Thoracic aorta (tissue), 2 donors: ENCODE results near the gene SLC25A42. TPM values are rescaled to one million over a fixed set of nuclear protein-coding genes. Genes with fewer than 3 reads are reported as not detected.
"Not testable (repeated sequence)": the region's sequence is repeated elsewhere in the genome, so short reads cannot be mapped to it uniquely, and the experiment has no call there.

Source experiments
- ATAC-seq: fragments of 150-250 bp; one replicate; pipeline ENCODE4 v1.8.0; 2017; ENCODE audit warnings: low read depth; ENCODE audit not compliant: insufficient number of reproducible peaks, low FRiP score
- DNase-seq: peaks from one replicate; pipeline ENCODE4 v3.0.0-alpha.2; 2020; ENCODE audit warnings: low spot score
- H3K27ac ChIP-seq, 2 donors: fragments of 200-600 bp; sonication (generic); 1 replicate in 1 of 2; 2 replicates in 1 of 2; pipeline ENCODE4 v1.5.1; 2016; ENCODE audit warnings: mild to moderate bottlenecking in 2 of 2, moderate library complexity in 2 of 2
- H3K27me3 ChIP-seq: fragments of 200-600 bp; sonication (generic); replicated peaks from 2 replicates; pipeline ENCODE4 v1.6.0; 2016; ENCODE audit warnings: mild to moderate bottlenecking; ENCODE audit not compliant: insufficient read depth
- H3K36me3 ChIP-seq: fragments of 200-600 bp; sonication (generic); one replicate; pipeline ENCODE4 v1.5.1; 2016
- H3K4me1 ChIP-seq, 2 donors: fragments of 200-600 bp; sonication (generic); 1 replicate in 1 of 2; 2 replicates in 1 of 2; pipeline versions ENCODE4 v1.5.1 to v1.6.0; 2016; ENCODE audit warnings: low read depth in 2 of 2, mild to moderate bottlenecking in 1 of 2; ENCODE audit not compliant: control insufficient read depth in 1 of 2
- H3K4me3 ChIP-seq: fragments of 200-600 bp; sonication (generic); 2 replicates; pipeline ENCODE4 v1.5.1; 2016; ENCODE audit warnings: mild to moderate bottlenecking
- H3K9me3 ChIP-seq: fragments of 200-600 bp; sonication (generic); 2 replicates; pipeline ENCODE4 v1.5.1; 2016
- CTCF ChIP-seq: fragments of 200-600 bp; sonication (generic); IDR thresholded peaks from one replicate; pipeline ENCODE4 v1.5.1; 2019; ENCODE audit warnings: antibody characterized with exemption
- total RNA-seq, 2 donors: library from RNA; depleted of rRNA; stranded (reverse); fragments of >200 nt; gene quantifications; one replicate each; pipeline versions ENCODE4 v1.1.0 to v1.2.3, GENCODE V29; 2016

SLC25A42 gene
- total RNA-seq, 2 donors from 2014 or later = 8.3 to 14.4 TPM

- Histone ChIP-seq H3K9me3 (no peaks in the 10 kb centered on the region), H3K4me1 (peaks cover 0 to 19% of the 10 kb centered on the region in 2 donors), H3K4me3 (peak overlapping the region; percentile 25), H3K27ac (no peak overlapping the region), H3K36me3 (no peaks in the 10 kb centered on the region), H3K27me3 (no peaks in the 10 kb centered on the region)
- TF ChIP-seq CTCF = no peak
- ATAC-seq (no peak), DNase-seq (no peak)
These were observed 42.3 kb downstream of the SLC25A42 start for GRCh38 chr19:19106056-19106551.

GRCh38 chr19:19106938-19107337, 43.1 kb downstream of the SLC25A42 start:
- not testable (repeated sequence) for H3K36me3 ChIP-seq, DNase-seq, H3K27me3 ChIP-seq, ATAC-seq, H3K27ac ChIP-seq, H3K4me3 ChIP-seq, H3K9me3 ChIP-seq
- H3K4me1 ChIP-seq = peaks cover 0 to 19% of the 10 kb centered on the region in 2 donors

GRCh38 chr19:19107654-19108053, 43.9 kb downstream of the SLC25A42 start:
- Histone ChIP-seq H3K4me3 (no peak overlapping the region), H3K27me3 (no peaks in the 10 kb centered on the region), H3K4me1 (peaks cover 0 to 19% of the 10 kb centered on the region in 2 donors), H3K9me3 (no peaks in the 10 kb centered on the region), H3K27ac (no peak overlapping the region), H3K36me3 (no peaks in the 10 kb centered on the region)
- DNase-seq = no peak
- TF ChIP-seq CTCF = no peak
- ATAC-seq = no peak

GRCh38 chr19:19109601-19110000, 45.8 kb downstream of the SLC25A42 start:
- no peaks in the 10 kb centered on the region for H3K27me3 ChIP-seq
- no peak overlapping the region for H3K27ac ChIP-seq
- ATAC-seq = no peak
- no peak overlapping the region for H3K4me3 ChIP-seq
- H3K4me1 ChIP-seq = peaks cover 0 to 19% of the 10 kb centered on the region in 2 donors
- H3K9me3 ChIP-seq = no peaks in the 10 kb centered on the region
- no peaks in the 10 kb centered on the region for H3K36me3 ChIP-seq
- TF ChIP-seq CTCF = no peak
- DNase-seq = no peak

DNA sequence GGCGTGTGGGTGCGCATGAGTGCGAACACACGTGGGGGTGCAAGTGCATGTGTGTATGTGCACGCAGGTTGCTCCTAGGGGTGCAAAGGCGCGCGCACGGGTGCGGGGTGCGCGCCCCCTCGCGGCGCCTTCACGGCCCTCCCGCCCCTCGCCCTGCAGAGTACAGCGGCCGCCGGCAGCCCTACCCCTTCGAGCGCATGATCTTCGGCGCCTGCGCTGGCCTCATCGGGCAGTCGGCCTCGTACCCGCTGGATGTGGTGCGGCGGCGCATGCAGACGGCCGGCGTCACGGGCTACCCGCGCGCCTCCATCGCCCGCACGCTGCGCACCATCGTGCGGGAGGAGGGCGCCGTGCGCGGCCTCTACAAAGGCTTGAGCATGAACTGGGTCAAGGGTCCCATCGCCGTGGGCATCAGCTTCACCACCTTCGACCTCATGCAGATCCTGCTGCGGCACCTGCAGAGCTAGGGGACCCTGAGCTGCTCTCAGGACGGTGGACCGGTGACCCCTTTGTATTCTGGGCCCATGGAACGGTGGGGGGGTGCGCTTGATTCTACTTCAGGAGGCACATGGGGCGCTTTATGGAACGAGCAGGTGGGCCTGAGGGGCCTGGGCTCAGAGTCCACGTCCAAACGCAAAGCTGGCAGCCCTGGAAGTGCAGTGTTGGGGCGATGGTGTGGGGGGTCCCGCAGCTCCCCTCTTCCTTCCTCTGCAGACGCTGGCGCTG, 46.8 kb downstream of the SLC25A42 start:
- peak overlapping the region; percentile 33 for H3K4me3 ChIP-seq
- no peak for ATAC-seq
- TF ChIP-seq CTCF = peak; percentile 18
- H3K27ac ChIP-seq = no peak overlapping the region
- no peaks in the 10 kb centered on the region for H3K9me3 ChIP-seq
- no peaks in the 10 kb centered on the region for H3K36me3 ChIP-seq
- H3K27me3 ChIP-seq = no peaks in the 10 kb centered on the region
- peaks cover 0 to 19% of the 10 kb centered on the region in 2 donors for H3K4me1 ChIP-seq
- DNase-seq = no peak
